HepG2 (cell line): ENCODE data around the gene DLL1. TPM values are rescaled to one million over a fixed set of nuclear protein-coding genes. Genes with fewer than 3 reads are reported as not detected.

Experiments
- ATAC-seq: fragments of 200-7000 bp; cut with Tn5 transposase; 3 replicates; pipeline ENCODE4 v1.9.1; 2020; ENCODE audit warnings: mild to moderate bottlenecking, moderate library complexity
- BruUV-seq: library from RNA; stranded (reverse); fragments of 400-500 nt; replicated peaks from 2 replicates; lab custom pipeline; 2021; lab: Mats Ljungman, UMichigan
- CTCF ChIA-PET: fragments of 300-600 bp; formaldehyde crosslinking; extraction: SDS; loops from one replicate; lab custom pipeline; 2021; ENCODE audit warnings: low total read pairs, inconsistent platforms, low intra/inter-chr PET ratio; lab: Yijun Ruan, JAX
- POLR2A ChIA-PET: fragments of 350-600 bp; sonication (Branson Sonifier 250); formaldehyde crosslinking; loops from one replicate; lab custom pipeline; 2020; ENCODE audit warnings: antibody characterized with exemption, inconsistent platforms; lab: Yijun Ruan, JAX
- DNase-seq: peaks from one replicate; pipeline ENCODE4 v3.0.0-alpha.2; 2015; ENCODE audit warnings: low spot score
- FAIRE-seq: peaks from 3 replicates; lab custom pipeline; 2011; peaks lifted over from hg19 to GRCh38; lab: Jason Lieb, UNC
- H2AFZ ChIP-seq: one replicate; pipeline ENCODE4 v1.6.1; 2011; ENCODE audit warnings: low read length, inconsistent platforms
- H3K27ac ChIP-seq: fragments of 300-600 bp; 3 replicates; pipeline ENCODE4 v1.8.0; 2011; ENCODE audit warnings: mixed run types, mild to moderate bottlenecking, mixed read lengths, low read length, inconsistent platforms; ENCODE audit not compliant: insufficient read depth; ENCODE audit errors: extremely low read length
- H3K27me3 ChIP-seq, 2 experiments: fragments of 200-600 bp in 1 of 2; 2 replicates in 1 of 2; 3 replicates in 1 of 2; pipeline versions ENCODE4 v1.6.0 to v1.8.0; 2011; ENCODE audit warnings: low read length in 2 of 2, mild to moderate bottlenecking in 2 of 2, moderate library complexity in 2 of 2, inconsistent platforms in 1 of 2; ENCODE audit not compliant: insufficient read depth in 2 of 2, control insufficient read depth in 1 of 2
- H3K36me3 ChIP-seq, 2 experiments: fragments of 200-600 bp in 1 of 2; replicated peaks in 1 of 2; 2 replicates in 1 of 2; 3 replicates in 1 of 2; pipeline versions ENCODE4 v1.5.1 to v1.8.0; 2011; ENCODE audit warnings: low read length in 2 of 2, inconsistent platforms in 1 of 2; ENCODE audit not compliant: insufficient read depth in 2 of 2, control insufficient read depth in 1 of 2
- H3K4me1 ChIP-seq: 2 replicates; pipeline ENCODE4 v1.5.1; 2012; ENCODE audit warnings: low read length, inconsistent platforms; ENCODE audit not compliant: insufficient read depth
- H3K4me2 ChIP-seq: 2 replicates; pipeline ENCODE4 v1.6.0; 2011; ENCODE audit warnings: low read depth, low read length, inconsistent platforms
- H3K4me3 ChIP-seq, 3 experiments: fragments of 200-600 bp in 1 of 3; sonication (generic), shearing (Covaris generic) in 1 of 3; replicated peaks in 1 of 3; 2 replicates each; pipeline ENCODE4 v1.5.1; 2011 to 2016; ENCODE audit warnings: low read length in 3 of 3, inconsistent platforms in 2 of 3, low read depth in 2 of 3, mild to moderate bottlenecking in 2 of 3, control low read depth in 1 of 3, mixed read lengths in 1 of 3; ENCODE audit not compliant: insufficient read depth in 1 of 3
- H3K79me2 ChIP-seq: one replicate; pipeline ENCODE4 v1.6.1; 2011; ENCODE audit warnings: low read length, inconsistent platforms; ENCODE audit not compliant: insufficient read depth
- H3K9ac ChIP-seq: 2 replicates; pipeline ENCODE4 v1.6.0; 2011; ENCODE audit warnings: mild to moderate bottlenecking, low read depth, low read length, inconsistent platforms; ENCODE audit not compliant: insufficient read depth
- H3K9me3 ChIP-seq: 2 replicates; pipeline ENCODE4 v1.5.1; 2012; ENCODE audit warnings: mild to moderate bottlenecking, low read length
- H4K20me1 ChIP-seq: 2 replicates; pipeline ENCODE4 v1.6.0; 2011; ENCODE audit warnings: inconsistent platforms, mild to moderate bottlenecking, low read length, moderate library complexity; ENCODE audit not compliant: insufficient read depth
- HNRNPLL ChIP-seq: fragments of 200-400 bp; formaldehyde crosslinking; IDR thresholded peaks from 2 replicates; pipeline ENCODE4 v1.6.1; 2017; ENCODE audit warnings: mild to moderate bottlenecking, low read depth, low read length; ENCODE audit not compliant: poor library complexity, severe bottlenecking
- MTA1 ChIP-seq: sonication (generic); formaldehyde crosslinking; IDR thresholded peaks from 2 replicates; pipeline ENCODE4 v1.4.0; 2020; ENCODE audit warnings: missing genetic modification reagents, mild to moderate bottlenecking, borderline replicate concordance
- NFE2L1 ChIP-seq: sonication (generic); formaldehyde crosslinking; IDR thresholded peaks from 2 replicates; pipeline ENCODE4 v1.4.0; 2020; ENCODE audit warnings: missing genetic modification reagents, mild to moderate bottlenecking, borderline replicate concordance
- SKI ChIP-seq: fragments of 450-650 bp; IDR thresholded peaks from one replicate; pipeline ENCODE4 v1.6.1; 2018; ENCODE audit warnings: mild to moderate bottlenecking; ENCODE audit not compliant: partially characterized antibody
- ZNF12 ChIP-seq: sonication (generic); formaldehyde crosslinking; IDR thresholded peaks from 2 replicates; pipeline ENCODE4 v1.5.0; 2020; ENCODE audit warnings: missing genetic modification reagents
- ZNF552 ChIP-seq: sonication (generic); formaldehyde crosslinking; IDR thresholded peaks from 2 replicates; pipeline ENCODE4 v1.9.0; 2022; ENCODE audit warnings: missing genetic modification reagents, mild to moderate bottlenecking, borderline replicate concordance
- ZNF800 ChIP-seq: sonication (generic); formaldehyde crosslinking; IDR thresholded peaks from 2 replicates; pipeline ENCODE4 v1.4.0; 2020; ENCODE audit warnings: missing genetic modification reagents
- WGBS: methylation state at CpG from one replicate; pipeline ENCODE4 v1.1.6; 2017; ENCODE audit warnings: low lambda C conversion rate; 5-methylcytosine and 5-hydroxymethylcytosine counted together
- in situ Hi-C: cut with HindIII; loops from 2 replicates; pipeline ENCODE4 v1.10.0; 2017; ENCODE audit warnings: low pct_unique_long_range_greater_than_20kb; ENCODE audit not compliant: extremely low pct_ligation_motif_present
- intact Hi-C: fragments of 100-400 bp; cut with micrococcal nuclease; formaldehyde crosslinking; loops from one replicate; pipeline ENCODE4 v1.10.0; 2022; ENCODE audit not compliant: unreplicated experiment
- polyA plus RNA-seq, 8 experiments: library from polyadenylated mRNA; depleted of rRNA in 3 of 8; stranded (reverse) in 7 of 8; unstranded in 1 of 8; fragments of >200 nt; fragmentation: Illumina TruSeq in 4 of 8; extraction: Trizol in 4 of 8; gene quantifications; 2 replicates each; pipeline versions ENCODE4 v1.2.1 to v1.2.3, GENCODE V29; 2011 to 2016; ENCODE audit warnings: low read depth in 4 of 8, missing spikeins in 1 of 8, mixed read lengths in 1 of 8; ENCODE audit not compliant: insufficient read depth in 1 of 8
- total RNA-seq, 5 experiments: library from RNA; depleted of rRNA; stranded (reverse); fragments of >200 nt; fragmentation: Illumina TruSeq; extraction: Trizol; gene quantifications; 2 replicates each; pipeline ENCODE4 v1.2.3, GENCODE V29; 2016; ENCODE audit warnings: low read depth in 1 of 5

DLL1 gene
- total and polyA plus RNA-seq, 2 of the 13 experiments (the other 11 are each of a cell fraction or from before 2014, with no cell fraction given) = not detected

GRCh38 chr6:170291271-170292110 lies 613 bp upstream of the DLL1 start:
- no TSS peak for BruUV-seq
- CTCF ChIA-PET = no interaction called here
- peaks cover 37% of the 10 kb centered on the region for H3K4me1 ChIP-seq
- POLR2A ChIA-PET = interaction anchor here (0.9 kb wide), 1 partner anchor 15 kb away, joined by 3 read pairs; the partner anchor contains the start of gene FAM120B
- H3K27ac ChIP-seq = no peak overlapping the region
- no peak for DNase-seq
- no peaks in the 10 kb centered on the region for H3K79me2 ChIP-seq
- no peaks in the 10 kb centered on the region for H3K36me3 ChIP-seq
- WGBS = 14% methylated on average over 31 of the region's 87 CpGs
- FAIRE-seq = no peak
- TF ChIP-seq ZNF800 (CRISPR knock-in tag) = peak; percentile 88; the same call in 1 of the 2 replicates
- peak; percentile 82 for TF ChIP-seq ZNF12 (CRISPR knock-in tag)
- no peak for TF ChIP-seq NFE2L1 (CRISPR knock-in tag)
- peak; percentile 75 for TF ChIP-seq HNRNPLL
- no peak for TF ChIP-seq SKI
- no peak for TF ChIP-seq ZNF552 (CRISPR knock-in tag)
- 0 out of 2 replicates have a peak, but pooled peaks have one; percentile 24 for TF ChIP-seq MTA1 (CRISPR knock-in tag)
- H3K9ac ChIP-seq = no peak overlapping the region
- no peaks in the 10 kb centered on the region for H3K9me3 ChIP-seq
- H4K20me1 ChIP-seq = peaks cover 4% of the 10 kb centered on the region; the same call in 1 of the 2 replicates
- in situ Hi-C loops (no loop called here), intact Hi-C loops (no loop called here)
- H3K4me3 ChIP-seq = no peak overlapping the region
- H3K4me2 ChIP-seq = no peak overlapping the region
- peaks cover 44 to 95% of the 10 kb centered on the region in 2 experiments for H3K27me3 ChIP-seq
- ATAC-seq = peak; percentile 31
- H2AFZ ChIP-seq = no peak overlapping the region
